Measurements from ENCODE around the gene RBBP5.

Gene RBBP5

DNA sequence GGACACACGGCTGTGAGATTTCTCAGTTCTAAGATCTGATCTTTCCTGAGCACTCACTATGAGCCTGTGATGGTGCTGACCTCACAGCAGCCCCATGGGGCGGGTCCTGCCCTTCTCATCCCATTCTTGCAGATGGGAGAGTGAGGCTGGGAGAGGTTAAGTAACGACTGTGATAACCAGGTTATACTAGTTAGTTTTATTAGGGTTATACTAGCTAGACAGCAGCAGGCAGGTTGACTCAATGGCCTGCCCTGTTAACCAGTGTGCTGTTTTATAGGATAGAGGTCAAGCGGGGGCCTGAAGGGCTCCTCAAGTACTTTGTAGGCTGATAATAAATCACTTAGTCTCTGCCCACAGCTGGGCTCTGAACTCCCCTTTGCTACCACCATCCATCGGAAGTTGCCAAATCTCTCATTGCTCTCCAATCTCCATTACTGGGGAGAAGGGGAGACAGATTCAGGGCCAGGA is 74.0 kb downstream of the RBBP5 start:
- 68% methylated on average over 4 of the region's 5 CpGs for WGBS
- Histone ChIP-seq H2AK5ac (ENCODE audit: low read length, severe bottlenecking) (no peak overlapping the region), H4K8ac (ENCODE audit: low read length) (no peak overlapping the region), H3K23ac (ENCODE audit: low read length in 2 of 2) (no peak overlapping the region), H2BK120ac (ENCODE audit: low read depth, low read length) (no peak overlapping the region), H3K79me1 (replicated peaks; ENCODE audit: low read length, poor library complexity, severe bottlenecking) (no peaks in the 10 kb centered on the region), H2BK5ac (ENCODE audit: low read depth, low read length, poor library complexity, severe bottlenecking) (no peak overlapping the region), H3K27me3 (ENCODE audit: control insufficient read depth in 1 of 2, insufficient read depth in 1 of 2, low read length in 2 of 2) (peaks cover 80 to 96% of the 10 kb centered on the region in 2 experiments), H3K4me3 (ENCODE audit: insufficient read depth in 1 of 2, low read depth in 1 of 2, low read length in 2 of 2) (no peak overlapping the region), H3K18ac (ENCODE audit: low read depth in 1 of 2, low read length in 2 of 2) (no peak overlapping the region), H3K36me3 (ENCODE audit: control insufficient read depth in 1 of 2, insufficient read depth in 2 of 2, low read depth in 1 of 2, low read length in 2 of 2) (no peaks in the 10 kb centered on the region), H3K4me2 (ENCODE audit: low read length, poor library complexity, severe bottlenecking) (no peak overlapping the region), H3K4ac (ENCODE audit: low read depth in 1 of 2, low read length in 2 of 2) (no peak overlapping the region), H2BK12ac (ENCODE audit: low read length in 2 of 2) (no peak overlapping the region), H3K14ac (ENCODE audit: low read length in 2 of 2) (no peak overlapping the region), H3K9me3 (ENCODE audit: control insufficient read depth, low read length) (no peaks in the 10 kb centered on the region), H4K91ac (ENCODE audit: low read length) (no peak overlapping the region), H2AFZ (ENCODE audit: low read depth, low read length) (no peak overlapping the region), H3K4me1 (ENCODE audit: control insufficient read depth, insufficient read depth, low read depth, low read length) (no peaks in the 10 kb centered on the region), H2BK15ac (ENCODE audit: low read depth, poor library complexity, severe bottlenecking) (no peak overlapping the region), H3K9ac (ENCODE audit: low read length) (no peak overlapping the region), H3K27ac (ENCODE audit: low read length, poor library complexity, severe bottlenecking) (no peak overlapping the region)
- no peak for DNase-seq

DNA sequence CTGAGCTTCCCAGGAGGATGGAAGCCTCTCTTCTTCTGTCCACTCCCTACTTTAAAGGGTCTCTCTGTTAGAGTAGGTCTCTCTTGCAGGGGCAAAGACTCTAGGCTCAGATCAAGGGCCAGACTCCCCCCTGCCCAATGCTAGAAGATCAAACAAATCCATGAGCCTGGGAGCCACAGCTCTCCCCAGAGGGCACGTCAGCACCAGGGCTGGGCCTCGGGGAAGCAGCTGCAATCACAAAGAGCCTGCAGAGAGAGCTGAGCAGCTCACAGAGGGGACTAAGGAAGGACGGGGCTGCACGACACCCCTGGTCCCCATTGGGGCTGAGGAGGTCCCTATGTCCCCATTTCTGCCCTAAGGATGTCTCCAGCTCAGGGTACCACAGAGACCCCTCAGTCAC is 74.9 kb downstream of the RBBP5 start:
- Histone ChIP-seq H3K14ac (ENCODE audit: low read length in 2 of 2) (no peak overlapping the region), H2BK15ac (ENCODE audit: low read depth, poor library complexity, severe bottlenecking) (no peak overlapping the region), H2BK5ac (ENCODE audit: low read depth, low read length, poor library complexity, severe bottlenecking) (no peak overlapping the region), H3K23ac (ENCODE audit: low read length in 2 of 2) (no peak overlapping the region), H3K9ac (ENCODE audit: low read length) (no peak overlapping the region), H3K27me3 (ENCODE audit: control insufficient read depth in 1 of 2, insufficient read depth in 1 of 2, low read length in 2 of 2) (peaks cover 80 to 96% of the 10 kb centered on the region in 2 experiments), H2BK12ac (ENCODE audit: low read length in 2 of 2) (no peak overlapping the region), H2AFZ (ENCODE audit: low read depth, low read length) (no peak overlapping the region), H3K4me1 (ENCODE audit: control insufficient read depth, insufficient read depth, low read depth, low read length) (no peaks in the 10 kb centered on the region), H3K4me3 (ENCODE audit: insufficient read depth in 1 of 2, low read depth in 1 of 2, low read length in 2 of 2) (no peak overlapping the region), H4K8ac (ENCODE audit: low read length) (no peak overlapping the region), H2BK120ac (ENCODE audit: low read depth, low read length) (no peak overlapping the region), H3K4me2 (ENCODE audit: low read length, poor library complexity, severe bottlenecking) (no peak overlapping the region), H3K18ac (ENCODE audit: low read depth in 1 of 2, low read length in 2 of 2) (no peak overlapping the region), H3K27ac (ENCODE audit: low read length, poor library complexity, severe bottlenecking) (no peak overlapping the region), H3K9me3 (ENCODE audit: control insufficient read depth, low read length) (no peaks in the 10 kb centered on the region), H2AK5ac (ENCODE audit: low read length, severe bottlenecking) (no peak overlapping the region), H3K4ac (ENCODE audit: low read depth in 1 of 2, low read length in 2 of 2) (no peak overlapping the region), H3K79me1 (replicated peaks; ENCODE audit: low read length, poor library complexity, severe bottlenecking) (no peaks in the 10 kb centered on the region), H4K91ac (ENCODE audit: low read length) (no peak overlapping the region), H3K36me3 (ENCODE audit: control insufficient read depth in 1 of 2, insufficient read depth in 2 of 2, low read depth in 1 of 2, low read length in 2 of 2) (no peaks in the 10 kb centered on the region)
- DNase-seq = no peak
- WGBS = 47% methylated on average over 3 of the region's 4 CpGs

DNA sequence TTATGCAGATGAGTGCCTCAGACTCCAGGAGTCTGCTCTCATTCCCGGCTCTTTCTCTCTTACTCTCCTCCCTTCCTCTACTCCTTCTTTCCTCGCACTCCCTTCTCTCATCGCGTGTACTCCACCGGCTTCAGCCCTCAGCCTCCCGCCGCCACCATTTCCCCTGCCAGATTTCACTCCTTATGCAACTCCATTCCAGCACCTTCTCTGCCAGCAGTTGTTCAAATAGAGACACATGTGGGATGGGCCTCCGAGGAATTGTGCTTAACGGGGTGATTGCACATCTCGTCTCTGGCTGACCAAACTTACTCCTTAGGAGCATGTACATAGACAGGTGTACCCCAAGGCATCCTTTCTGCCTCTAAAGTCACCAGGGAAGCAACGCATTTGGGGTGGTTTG is 76.6 kb downstream of the RBBP5 start:
- Histone ChIP-seq H2AK5ac (ENCODE audit: low read length, severe bottlenecking) (no peak overlapping the region), H3K79me1 (replicated peaks; ENCODE audit: low read length, poor library complexity, severe bottlenecking) (no peaks in the 10 kb centered on the region), H3K4me3 (ENCODE audit: insufficient read depth in 1 of 2, low read depth in 1 of 2, low read length in 2 of 2) (no peak overlapping the region), H3K4ac (ENCODE audit: low read depth in 1 of 2, low read length in 2 of 2) (no peak overlapping the region), H2BK15ac (ENCODE audit: low read depth, poor library complexity, severe bottlenecking) (no peak overlapping the region), H2BK5ac (ENCODE audit: low read depth, low read length, poor library complexity, severe bottlenecking) (no peak overlapping the region), H3K9ac (ENCODE audit: low read length) (no peak overlapping the region), H2BK12ac (ENCODE audit: low read length in 2 of 2) (no peak overlapping the region), H2BK120ac (ENCODE audit: low read depth, low read length) (no peak overlapping the region), H3K27me3 (ENCODE audit: control insufficient read depth in 1 of 2, insufficient read depth in 1 of 2, low read length in 2 of 2) (peaks cover 88 to 97% of the 10 kb centered on the region in 2 experiments), H2AFZ (ENCODE audit: low read depth, low read length) (no peak overlapping the region), H3K18ac (ENCODE audit: low read depth in 1 of 2, low read length in 2 of 2) (no peak overlapping the region), H3K4me1 (ENCODE audit: control insufficient read depth, insufficient read depth, low read depth, low read length) (no peaks in the 10 kb centered on the region), H4K8ac (ENCODE audit: low read length) (no peak overlapping the region), H4K91ac (ENCODE audit: low read length) (no peak overlapping the region), H3K36me3 (ENCODE audit: control insufficient read depth in 1 of 2, insufficient read depth in 2 of 2, low read depth in 1 of 2, low read length in 2 of 2) (no peaks in the 10 kb centered on the region), H3K14ac (ENCODE audit: low read length in 2 of 2) (no peak overlapping the region), H3K9me3 (ENCODE audit: control insufficient read depth, low read length) (no peaks in the 10 kb centered on the region), H3K23ac (ENCODE audit: low read length in 2 of 2) (no peak overlapping the region), H3K4me2 (ENCODE audit: low read length, poor library complexity, severe bottlenecking) (no peak overlapping the region), H3K27ac (ENCODE audit: low read length, poor library complexity, severe bottlenecking) (no peak overlapping the region)
- WGBS = 66% methylated on average over 11 of the region's 11 CpGs
- DNase-seq = no peak

DNA sequence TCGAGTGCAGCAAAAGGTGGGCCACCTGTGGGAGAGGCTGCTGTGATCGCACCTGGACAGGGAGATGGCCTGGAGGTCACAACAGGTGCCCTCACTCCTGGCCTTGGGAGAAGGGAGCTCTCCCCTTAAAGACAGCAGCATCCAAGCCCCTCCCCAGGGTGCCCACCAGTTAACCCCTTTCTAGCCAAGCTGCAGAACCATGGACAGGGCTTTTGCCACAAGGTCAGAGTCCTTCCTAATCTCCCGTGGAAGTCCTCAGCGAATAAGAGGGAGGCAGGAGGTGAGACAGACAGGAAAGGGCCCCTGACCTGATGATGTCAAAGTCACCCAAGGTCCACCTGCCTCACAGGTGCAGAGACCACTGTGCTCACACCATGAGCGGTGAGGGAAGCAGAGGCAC is 77.0 kb downstream of the RBBP5 start:
- no peak overlapping the region for H2AK5ac ChIP-seq (ENCODE audit: low read length, severe bottlenecking)
- H3K4me1 ChIP-seq (ENCODE audit: control insufficient read depth, insufficient read depth, low read depth, low read length) = no peaks in the 10 kb centered on the region
- no peak overlapping the region for H3K23ac ChIP-seq (ENCODE audit: low read length in 2 of 2)
- H2AFZ ChIP-seq (ENCODE audit: low read depth, low read length) = no peak overlapping the region
- H3K27ac ChIP-seq (ENCODE audit: low read length, poor library complexity, severe bottlenecking) = no peak overlapping the region
- no peaks in the 10 kb centered on the region for H3K79me1 ChIP-seq (replicated peaks; ENCODE audit: low read length, poor library complexity, severe bottlenecking)
- H2BK12ac ChIP-seq (ENCODE audit: low read length in 2 of 2) = no peak overlapping the region
- no peak overlapping the region for H2BK120ac ChIP-seq (ENCODE audit: low read depth, low read length)
- no peak for DNase-seq
- peaks cover 88 to 97% of the 10 kb centered on the region in 2 experiments for H3K27me3 ChIP-seq (ENCODE audit: control insufficient read depth in 1 of 2, insufficient read depth in 1 of 2, low read length in 2 of 2)
- H4K91ac ChIP-seq (ENCODE audit: low read length) = no peak overlapping the region
- no peak overlapping the region for H3K4ac ChIP-seq (ENCODE audit: low read depth in 1 of 2, low read length in 2 of 2)
- no peak overlapping the region for H3K18ac ChIP-seq (ENCODE audit: low read depth in 1 of 2, low read length in 2 of 2)
- H4K8ac ChIP-seq (ENCODE audit: low read length) = no peak overlapping the region
- no peak overlapping the region for H2BK5ac ChIP-seq (ENCODE audit: low read depth, low read length, poor library complexity, severe bottlenecking)
- H3K9me3 ChIP-seq (ENCODE audit: control insufficient read depth, low read length) = no peaks in the 10 kb centered on the region
- no peaks in the 10 kb centered on the region for H3K36me3 ChIP-seq (ENCODE audit: control insufficient read depth in 1 of 2, insufficient read depth in 2 of 2, low read depth in 1 of 2, low read length in 2 of 2)
- no peak overlapping the region for H3K9ac ChIP-seq (ENCODE audit: low read length)
- H3K14ac ChIP-seq (ENCODE audit: low read length in 2 of 2) = no peak overlapping the region
- H3K4me3 ChIP-seq (ENCODE audit: insufficient read depth in 1 of 2, low read depth in 1 of 2, low read length in 2 of 2) = no peak overlapping the region
- no peak overlapping the region for H2BK15ac ChIP-seq (ENCODE audit: low read depth, poor library complexity, severe bottlenecking)
- WGBS = 67% methylated on average over 5 of the region's 5 CpGs
- H3K4me2 ChIP-seq (ENCODE audit: low read length, poor library complexity, severe bottlenecking) = no peak overlapping the region
